Measurements from ENCODE around the gene FRMD4A.

Gene FRMD4A

DNA sequence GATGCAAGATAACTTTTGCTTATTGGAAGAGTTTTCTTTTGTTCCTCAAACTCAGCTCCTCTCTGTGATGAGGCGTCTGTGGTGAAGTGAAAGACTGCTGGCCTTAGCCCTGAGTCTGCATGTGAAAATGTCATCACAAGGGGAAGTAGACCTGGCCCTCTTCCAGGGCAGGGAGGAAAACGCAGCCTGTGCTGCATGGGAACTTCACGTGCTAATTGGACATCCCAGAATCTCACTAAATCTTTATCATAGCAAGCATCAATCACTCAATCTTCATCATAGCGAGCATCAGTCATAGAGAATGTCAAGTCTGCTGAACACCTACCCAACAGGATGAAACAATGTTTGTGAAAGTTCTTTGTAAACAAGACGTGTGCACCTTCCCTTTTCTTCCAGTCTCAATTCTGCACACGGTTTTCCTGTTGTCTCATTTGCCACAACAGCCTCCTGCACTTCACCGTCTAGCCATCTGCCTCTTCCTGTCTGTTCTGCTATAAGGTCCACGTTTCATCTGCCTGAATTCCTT, 314.6 kb downstream of the FRMD4A start:
- FAIRE-seq (no peak), DNase-seq (ENCODE audit: insufficient read length, low spot score) (no peak)
- no peak for TF ChIP-seq SPI1 (IDR thresholded peaks at IDR 0.05; ENCODE audit: low read depth, low read length)
- no peak for TF ChIP-seq TAF1 (IDR thresholded peaks at IDR 0.05; ENCODE audit: low read depth, low read length)
- TF ChIP-seq POU2F2 (IDR thresholded peaks at IDR 0.05; ENCODE audit: low read depth, low read length), result no peak
- TF ChIP-seq POLR2AphosphoS5 (IDR thresholded peaks at IDR 0.05; ENCODE audit: low read depth, low read length), result no peak
- no peak for TF ChIP-seq PAX5 (IDR thresholded peaks at IDR 0.05; ENCODE audit: insufficient read depth, low read length, severe bottlenecking)
- no peak for TF ChIP-seq POLR2A (IDR thresholded peaks at IDR 0.05; ENCODE audit: low read depth, low read length)

DNA sequence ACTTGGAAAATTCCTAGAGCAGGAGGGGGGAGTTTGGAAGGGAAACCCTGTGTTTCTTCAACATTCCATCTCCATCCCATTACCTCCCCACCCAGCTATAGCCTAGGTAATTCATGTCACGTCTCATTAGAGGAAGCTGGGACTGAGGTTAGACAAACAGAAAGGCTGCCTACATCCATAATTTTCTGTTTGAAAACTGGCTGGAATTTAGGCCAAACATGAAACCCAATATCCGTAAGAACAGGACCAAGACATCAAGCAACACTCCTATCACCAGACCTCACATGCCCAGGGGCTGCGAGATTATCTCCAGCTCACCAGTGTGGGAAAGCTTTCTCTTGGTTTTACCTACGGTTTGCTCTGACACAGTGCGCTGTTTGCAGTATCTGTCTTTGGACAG, 316.3 kb downstream of the FRMD4A start:
- no peak for DNase-seq (ENCODE audit: insufficient read length, low spot score)
- no peak for FAIRE-seq
- TF ChIP-seq POU2F2 (IDR thresholded peaks at IDR 0.05; ENCODE audit: low read depth, low read length), result no peak
- no peak for TF ChIP-seq POLR2A (IDR thresholded peaks at IDR 0.05; ENCODE audit: low read depth, low read length)
- no peak for TF ChIP-seq TAF1 (IDR thresholded peaks at IDR 0.05; ENCODE audit: low read depth, low read length)
- TF ChIP-seq SPI1 (IDR thresholded peaks at IDR 0.05; ENCODE audit: low read depth, low read length), result no peak
- no peak for TF ChIP-seq POLR2AphosphoS5 (IDR thresholded peaks at IDR 0.05; ENCODE audit: low read depth, low read length)
- TF ChIP-seq PAX5 (IDR thresholded peaks at IDR 0.05; ENCODE audit: insufficient read depth, low read length, severe bottlenecking), result no peak

DNA sequence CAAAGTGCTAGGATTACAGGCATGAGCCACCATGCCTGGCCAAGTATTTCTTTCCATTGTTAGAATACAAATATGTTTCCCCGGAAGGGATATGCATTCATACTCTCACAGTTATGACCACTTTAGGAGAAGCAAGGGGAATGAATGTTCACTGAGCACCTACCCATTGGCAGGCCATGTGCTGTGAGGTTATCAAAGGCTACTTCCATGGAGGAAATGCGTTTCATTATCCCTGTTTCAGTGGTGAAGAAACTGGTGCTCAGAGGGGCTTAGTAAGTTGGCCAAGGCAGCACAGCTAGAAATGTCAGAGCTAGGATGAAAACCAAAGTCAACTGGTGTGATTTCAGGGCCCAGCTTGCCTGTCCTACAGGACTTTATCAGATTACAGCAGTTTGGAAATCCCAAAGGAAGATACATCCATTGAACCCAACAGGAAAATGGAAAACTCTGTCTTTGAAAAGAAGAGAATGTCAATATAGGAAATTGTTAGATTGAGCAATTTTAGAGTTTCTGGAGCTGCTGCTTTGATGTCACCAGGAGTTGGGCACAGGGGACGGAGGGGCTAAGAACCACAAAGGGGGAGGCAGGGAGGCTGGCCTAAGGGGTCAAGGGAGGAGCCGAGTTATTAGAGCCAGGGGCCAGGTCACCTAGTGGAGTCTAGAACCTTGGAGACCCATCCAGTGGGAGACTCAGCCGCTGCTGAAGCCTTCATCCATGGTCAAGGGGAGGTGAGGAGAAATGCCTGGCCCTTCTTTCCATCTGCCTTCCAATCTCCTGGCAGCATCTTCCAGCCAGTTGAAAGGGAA, 319.8 kb downstream of the FRMD4A start:
- DNase-seq (ENCODE audit: insufficient read length, low spot score) (no peak), FAIRE-seq (no peak)
- TF ChIP-seq TAF1 (IDR thresholded peaks at IDR 0.05; ENCODE audit: low read depth, low read length) (no peak), POLR2AphosphoS5 (IDR thresholded peaks at IDR 0.05; ENCODE audit: low read depth, low read length) (no peak), POLR2A (IDR thresholded peaks at IDR 0.05; ENCODE audit: low read depth, low read length) (no peak), PAX5 (IDR thresholded peaks at IDR 0.05; ENCODE audit: insufficient read depth, low read length, severe bottlenecking) (no peak), SPI1 (IDR thresholded peaks at IDR 0.05; ENCODE audit: low read depth, low read length) (no peak), POU2F2 (IDR thresholded peaks at IDR 0.05; ENCODE audit: low read depth, low read length) (no peak)

DNA sequence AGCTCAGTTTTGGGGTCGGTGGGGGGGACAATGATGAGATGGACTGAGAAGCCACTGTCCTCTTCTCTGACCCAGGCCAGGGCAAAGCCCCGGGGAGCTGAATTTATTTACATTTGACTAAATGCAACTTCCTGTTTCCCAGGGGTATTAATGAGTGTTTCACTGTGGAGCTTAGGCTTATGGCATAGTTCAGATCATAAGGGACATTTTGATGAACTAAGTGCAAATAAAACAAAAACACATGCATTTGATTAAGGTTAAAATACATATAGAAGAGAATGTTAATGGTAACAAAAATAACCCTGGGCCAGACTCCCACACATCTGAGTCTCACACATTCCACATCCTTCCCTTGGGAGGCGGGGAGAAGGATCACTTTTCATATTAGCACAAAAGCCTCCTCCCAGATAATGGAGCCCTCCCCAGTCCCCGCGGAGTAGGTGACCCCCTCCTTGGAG, 320.6 kb downstream of the FRMD4A start:
- DNase-seq (ENCODE audit: insufficient read length, low spot score) (no peak), FAIRE-seq (no peak)
- TF ChIP-seq POU2F2 (IDR thresholded peaks at IDR 0.05; ENCODE audit: low read depth, low read length) (no peak), SPI1 (IDR thresholded peaks at IDR 0.05; ENCODE audit: low read depth, low read length) (no peak), POLR2A (IDR thresholded peaks at IDR 0.05; ENCODE audit: low read depth, low read length) (no peak), POLR2AphosphoS5 (IDR thresholded peaks at IDR 0.05; ENCODE audit: low read depth, low read length) (no peak), PAX5 (IDR thresholded peaks at IDR 0.05; ENCODE audit: insufficient read depth, low read length, severe bottlenecking) (no peak), TAF1 (IDR thresholded peaks at IDR 0.05; ENCODE audit: low read depth, low read length) (no peak)

DNA sequence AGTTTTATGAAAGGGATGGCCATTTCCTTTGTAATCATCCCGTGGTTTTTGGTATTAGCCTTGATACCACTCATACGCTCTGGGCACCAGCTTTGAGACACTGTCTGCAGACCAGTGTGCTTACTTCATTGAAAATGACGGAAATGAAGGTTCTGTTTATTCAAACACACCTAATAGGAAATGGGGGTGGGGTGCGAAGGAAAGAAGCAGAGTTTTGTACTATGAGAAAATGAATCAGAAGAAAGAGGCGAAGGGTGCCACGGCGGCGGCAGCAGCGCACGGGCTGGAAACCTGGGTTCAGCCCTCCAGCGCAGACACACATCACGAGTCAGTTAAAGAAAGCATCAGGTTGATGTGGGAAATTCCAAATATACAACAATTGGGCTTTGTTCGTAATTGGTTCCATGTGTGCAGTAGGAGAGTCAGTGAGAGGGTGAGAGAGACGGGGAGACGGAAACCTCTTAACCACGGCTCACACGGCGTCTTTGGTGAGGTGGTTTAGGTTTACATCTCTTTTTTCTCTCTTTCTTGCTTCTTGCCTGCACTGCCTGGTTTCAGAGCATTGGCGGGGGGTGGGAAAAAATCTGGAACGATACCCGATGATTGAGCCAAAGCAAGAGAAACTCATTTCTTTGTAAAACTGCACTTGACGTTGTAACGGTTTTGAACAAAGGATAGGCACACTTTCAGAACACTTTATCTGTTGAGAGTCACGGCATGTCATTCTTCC, 321.2 kb downstream of the FRMD4A start:
- no peak for DNase-seq (ENCODE audit: insufficient read length, low spot score)
- no peak for FAIRE-seq
- no peak for TF ChIP-seq TAF1 (IDR thresholded peaks at IDR 0.05; ENCODE audit: low read depth, low read length)
- TF ChIP-seq POLR2A (IDR thresholded peaks at IDR 0.05; ENCODE audit: low read depth, low read length), result no peak
- TF ChIP-seq POU2F2 (IDR thresholded peaks at IDR 0.05; ENCODE audit: low read depth, low read length), result no peak
- no peak for TF ChIP-seq PAX5 (IDR thresholded peaks at IDR 0.05; ENCODE audit: insufficient read depth, low read length, severe bottlenecking)
- TF ChIP-seq POLR2AphosphoS5 (IDR thresholded peaks at IDR 0.05; ENCODE audit: low read depth, low read length), result no peak
- TF ChIP-seq SPI1 (IDR thresholded peaks at IDR 0.05; ENCODE audit: low read depth, low read length), result no peak

DNA sequence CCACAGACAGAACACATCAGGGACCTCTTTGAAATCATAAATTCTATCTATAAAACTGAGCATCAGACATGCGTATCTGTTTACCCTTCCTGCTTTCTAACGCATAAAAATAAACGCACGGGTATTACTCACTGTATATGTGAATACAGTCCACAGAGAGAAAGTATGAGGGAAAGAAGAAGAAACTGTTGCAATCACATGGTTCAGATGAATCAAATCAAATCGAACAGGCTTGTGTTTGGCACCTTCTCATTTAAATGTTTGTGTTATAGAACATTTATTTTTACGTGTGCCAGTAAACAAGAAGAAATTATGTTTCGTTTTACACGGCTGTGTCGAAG, 322.0 kb downstream of the FRMD4A start:
- TF ChIP-seq POLR2A (IDR thresholded peaks at IDR 0.05; ENCODE audit: low read depth, low read length), result no peak
- no peak for TF ChIP-seq POU2F2 (IDR thresholded peaks at IDR 0.05; ENCODE audit: low read depth, low read length)
- TF ChIP-seq PAX5 (IDR thresholded peaks at IDR 0.05; ENCODE audit: insufficient read depth, low read length, severe bottlenecking), result no peak
- no peak for TF ChIP-seq POLR2AphosphoS5 (IDR thresholded peaks at IDR 0.05; ENCODE audit: low read depth, low read length)
- TF ChIP-seq SPI1 (IDR thresholded peaks at IDR 0.05; ENCODE audit: low read depth, low read length), result no peak
- no peak for TF ChIP-seq TAF1 (IDR thresholded peaks at IDR 0.05; ENCODE audit: low read depth, low read length)
- no peak for FAIRE-seq
- DNase-seq (ENCODE audit: insufficient read length, low spot score), result no peak

DNA sequence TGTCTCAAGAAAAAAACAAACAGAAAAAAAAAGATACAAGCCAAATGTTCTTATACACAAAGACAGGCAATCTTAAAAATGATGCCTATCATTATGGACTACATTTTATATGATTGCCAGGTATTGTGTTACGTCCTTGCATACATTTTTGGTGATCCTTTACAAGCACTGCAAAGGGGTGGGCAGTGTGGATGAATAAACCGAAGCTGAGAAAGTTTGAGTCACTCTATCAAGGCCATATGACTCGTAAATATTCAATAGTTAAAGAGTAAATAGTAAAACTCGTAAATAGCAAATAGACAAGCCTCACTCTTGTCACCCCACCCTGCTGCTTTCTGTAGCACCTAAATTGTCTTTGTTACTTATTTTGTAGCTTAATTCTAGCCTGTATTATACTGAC, 326.2 kb downstream of the FRMD4A start:
- FAIRE-seq (no peak), DNase-seq (ENCODE audit: insufficient read length, low spot score) (no peak)
- TF ChIP-seq TAF1 (IDR thresholded peaks at IDR 0.05; ENCODE audit: low read depth, low read length) (no peak), PAX5 (IDR thresholded peaks at IDR 0.05; ENCODE audit: insufficient read depth, low read length, severe bottlenecking) (no peak), POLR2AphosphoS5 (IDR thresholded peaks at IDR 0.05; ENCODE audit: low read depth, low read length) (no peak), SPI1 (IDR thresholded peaks at IDR 0.05; ENCODE audit: low read depth, low read length) (no peak), POU2F2 (IDR thresholded peaks at IDR 0.05; ENCODE audit: low read depth, low read length) (no peak)

DNA sequence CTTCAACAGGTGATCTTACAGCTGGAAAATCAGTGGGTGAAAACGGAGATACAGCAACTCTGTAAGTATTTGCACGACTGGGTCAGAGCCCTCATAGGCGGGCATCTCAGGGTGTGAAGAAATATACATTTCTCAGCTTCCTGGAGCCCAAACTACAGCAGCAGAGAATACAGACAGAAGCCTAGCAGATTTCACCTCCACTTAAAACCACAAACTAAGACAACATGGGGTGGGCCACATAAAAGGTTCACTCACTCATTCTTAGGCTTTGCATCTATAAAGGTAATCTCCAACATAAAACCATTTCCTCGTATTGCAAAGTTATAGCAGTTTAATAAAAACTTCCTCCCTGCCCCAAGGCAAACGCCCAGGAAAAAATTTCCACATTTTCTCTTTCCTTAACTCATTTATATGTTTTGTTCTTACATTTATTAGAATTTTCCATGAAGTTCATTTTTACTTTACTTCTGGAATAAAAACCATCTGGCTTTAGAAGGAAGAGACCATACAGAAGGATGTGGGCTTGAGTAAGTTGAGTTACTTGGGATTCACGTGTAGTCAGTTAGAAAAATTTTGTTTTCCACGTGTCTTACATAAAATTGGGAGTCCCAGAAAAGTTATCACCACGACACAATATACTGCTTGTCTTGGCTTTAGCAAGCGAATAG, 327.1 kb downstream of the FRMD4A start:
- FAIRE-seq (no peak), DNase-seq (ENCODE audit: insufficient read length, low spot score) (no peak)
- TF ChIP-seq PAX5 (IDR thresholded peaks at IDR 0.05; ENCODE audit: insufficient read depth, low read length, severe bottlenecking) (no peak), POLR2A (IDR thresholded peaks at IDR 0.05; ENCODE audit: low read depth, low read length) (no peak), TAF1 (IDR thresholded peaks at IDR 0.05; ENCODE audit: low read depth, low read length) (no peak), POLR2AphosphoS5 (IDR thresholded peaks at IDR 0.05; ENCODE audit: low read depth, low read length) (no peak), POU2F2 (IDR thresholded peaks at IDR 0.05; ENCODE audit: low read depth, low read length) (no peak)
